Keratinocyte (primary cell): Measurements from ENCODE around the gene NRDC. TPM values are rescaled to one million over a fixed set of nuclear protein-coding genes. Genes with fewer than 3 reads are reported as not detected.

Experiments used
- DNase-seq: peaks from one replicate; pipeline ENCODE4 v3.0.0-alpha.2; 2011; ENCODE audit warnings: low read depth, missing footprints, low spot score
- FAIRE-seq: peaks from 2 replicates; lab custom pipeline; 2011; peaks lifted over from hg19 to GRCh38; lab: Jason Lieb, UNC
- H2AFZ ChIP-seq: 2 replicates; pipeline ENCODE4 v1.6.0; 2012; ENCODE audit warnings: low read length, control low read depth, inconsistent platforms; ENCODE audit not compliant: control insufficient read depth
- H3K27ac ChIP-seq: 2 replicates; pipeline ENCODE4 v1.5.1; 2011; ENCODE audit warnings: low read length; ENCODE audit not compliant: control insufficient read depth, insufficient read depth
- H3K27me3 ChIP-seq: 3 replicates; pipeline ENCODE4 v1.6.0; 2011; ENCODE audit warnings: low read length; ENCODE audit not compliant: control insufficient read depth, insufficient read depth; ENCODE audit errors: extremely low read depth
- H3K36me3 ChIP-seq, 2 experiments: 2 replicates in 1 of 2; 3 replicates in 1 of 2; pipeline ENCODE4 v1.5.1; 2011; ENCODE audit warnings: low read length in 2 of 2, mild to moderate bottlenecking in 1 of 2; ENCODE audit not compliant: control insufficient read depth in 2 of 2, insufficient read depth in 2 of 2; ENCODE audit errors: extremely low read depth in 1 of 2
- H3K4me1 ChIP-seq: 3 replicates; pipeline ENCODE4 v1.5.1; 2011; ENCODE audit warnings: low read length; ENCODE audit not compliant: control insufficient read depth, insufficient read depth; ENCODE audit errors: extremely low read depth
- H3K4me2 ChIP-seq: 3 replicates; pipeline ENCODE4 v1.6.0; 2011; ENCODE audit warnings: low read depth, low read length; ENCODE audit not compliant: control insufficient read depth, insufficient read depth; ENCODE audit errors: extremely low read depth
- H3K4me3 ChIP-seq, 3 experiments: fragments of 200-600 bp in 1 of 3; sonication (generic) in 1 of 3; 2 replicates in 2 of 3; 3 replicates in 1 of 3; pipeline ENCODE4 v1.5.1; 2011 to 2016; ENCODE audit warnings: low read length in 3 of 3, mild to moderate bottlenecking in 3 of 3, control low read depth in 2 of 3, inconsistent platforms in 1 of 3, low read depth in 1 of 3, mixed read lengths in 1 of 3, mixed run types in 1 of 3, moderate library complexity in 1 of 3; ENCODE audit not compliant: control insufficient read depth in 2 of 3, insufficient read depth in 2 of 3; ENCODE audit errors: extremely low read depth in 1 of 3
- H3K79me2 ChIP-seq: 2 replicates; pipeline ENCODE4 v1.6.0; 2012; ENCODE audit warnings: low read length; ENCODE audit not compliant: control insufficient read depth, insufficient read depth
- H3K9ac ChIP-seq: 3 replicates; pipeline ENCODE4 v1.6.0; 2011; ENCODE audit warnings: low read length; ENCODE audit not compliant: control insufficient read depth, insufficient read depth; ENCODE audit errors: extremely low read depth
- H3K9me1 ChIP-seq: 3 replicates; pipeline ENCODE4 v1.6.0; 2011; ENCODE audit warnings: low read length; ENCODE audit not compliant: control insufficient read depth, insufficient read depth; ENCODE audit errors: extremely low read depth
- H3K9me3 ChIP-seq: 2 replicates; pipeline ENCODE4 v1.5.1; 2012; ENCODE audit warnings: low read depth, low read length; ENCODE audit not compliant: control insufficient read depth
- H4K20me1 ChIP-seq: 3 replicates; pipeline ENCODE4 v1.6.0; 2011; ENCODE audit warnings: low read length; ENCODE audit not compliant: control insufficient read depth, insufficient read depth; ENCODE audit errors: extremely low read depth
- EZH2 ChIP-seq: IDR thresholded peaks from one replicate; pipeline ENCODE4 v1.6.1; 2012; ENCODE audit warnings: inconsistent platforms, mild to moderate bottlenecking, low read length, moderate library complexity
- dilution Hi-C: fragments of 300-500 bp; cut with MboI; formaldehyde crosslinking; loops from one replicate; pipeline ENCODE4 v1.7.0; 2020; ENCODE audit warnings: low sequenced_read_pairs; ENCODE audit not compliant: extremely low pct_ligation_motif_present
- polyA plus RNA-seq, 5 experiments: library from polyadenylated mRNA; depleted of rRNA in 3 of 5; stranded (reverse) in 3 of 5; stranded (forward) in 1 of 5; unstranded in 1 of 5; fragments of >200 nt; gene quantifications; 1 replicate in 1 of 5; 2 replicates in 3 of 5; 3 replicates in 1 of 5; pipeline versions ENCODE4 v1.2.1 to v1.2.3, GENCODE V29; 2011 to 2012; ENCODE audit warnings: missing spikeins in 2 of 5, low read depth in 1 of 5, low replicate concordance in 1 of 5
- TF ChIP-seq, protein P1 (sequence below), 3 experiments: IDR thresholded peaks in 1 of 3; conservative IDR thresholded peaks in 1 of 3; optimal IDR thresholded peaks in 1 of 3; 2 replicates in 2 of 3; 3 replicates in 1 of 3; pipeline versions ENCODE3 to v1.5.1; 2011; ENCODE audit warnings: low read length in 3 of 3, mild to moderate bottlenecking in 3 of 3, moderate library complexity in 2 of 3, control low read depth in 1 of 3, inconsistent platforms in 1 of 3; ENCODE audit not compliant: insufficient read depth in 2 of 3; ENCODE audit errors: extremely low read depth in 1 of 3

Gene NRDC
- polyA plus RNA-seq, 1 donor (not counting 4 experiments of a cell fraction or from before 2014, with no cell fraction given): 183 TPM

DNA sequence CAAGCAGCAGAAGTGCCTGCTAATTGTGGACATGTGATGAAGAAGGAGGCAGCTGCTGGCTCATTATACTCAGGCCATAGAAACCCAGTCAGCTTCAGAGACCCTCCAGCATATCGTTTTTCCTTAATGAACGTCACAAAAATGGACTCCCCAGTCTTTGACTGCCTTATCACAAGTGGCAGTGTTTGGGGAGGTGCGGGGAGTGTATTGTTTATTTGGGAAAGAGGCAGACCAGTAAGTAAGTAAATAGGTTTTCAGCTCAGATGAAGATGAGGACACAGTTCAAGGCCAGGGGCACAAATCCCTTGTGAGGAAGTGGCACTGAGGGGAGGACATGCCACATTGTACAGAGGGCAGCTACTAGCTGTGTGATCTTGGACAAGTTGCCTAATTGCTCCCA is 43.5 kb upstream of the NRDC start:
- H3K4me3 ChIP-seq: no peak overlapping the region
- no peaks in the 10 kb centered on the region for H3K27me3 ChIP-seq
- no peaks in the 10 kb centered on the region for H4K20me1 ChIP-seq
- peaks cover 20% of the 10 kb centered on the region for H3K4me1 ChIP-seq
- FAIRE-seq (no peak), DNase-seq (no peak)
- H3K9me3 ChIP-seq: no peaks in the 10 kb centered on the region
- H3K4me2 ChIP-seq: no peak overlapping the region
- no peak overlapping the region for H3K27ac ChIP-seq
- no peak overlapping the region for H2AFZ ChIP-seq
- H3K9me1 ChIP-seq: no peaks in the 10 kb centered on the region
- no peaks in the 10 kb centered on the region for H3K36me3 ChIP-seq
- dilution Hi-C loops: no loop called here
- no peaks in the 10 kb centered on the region for H3K79me2 ChIP-seq
- no peak for TF ChIP-seq EZH2
- TF ChIP-seq, protein P1, sequence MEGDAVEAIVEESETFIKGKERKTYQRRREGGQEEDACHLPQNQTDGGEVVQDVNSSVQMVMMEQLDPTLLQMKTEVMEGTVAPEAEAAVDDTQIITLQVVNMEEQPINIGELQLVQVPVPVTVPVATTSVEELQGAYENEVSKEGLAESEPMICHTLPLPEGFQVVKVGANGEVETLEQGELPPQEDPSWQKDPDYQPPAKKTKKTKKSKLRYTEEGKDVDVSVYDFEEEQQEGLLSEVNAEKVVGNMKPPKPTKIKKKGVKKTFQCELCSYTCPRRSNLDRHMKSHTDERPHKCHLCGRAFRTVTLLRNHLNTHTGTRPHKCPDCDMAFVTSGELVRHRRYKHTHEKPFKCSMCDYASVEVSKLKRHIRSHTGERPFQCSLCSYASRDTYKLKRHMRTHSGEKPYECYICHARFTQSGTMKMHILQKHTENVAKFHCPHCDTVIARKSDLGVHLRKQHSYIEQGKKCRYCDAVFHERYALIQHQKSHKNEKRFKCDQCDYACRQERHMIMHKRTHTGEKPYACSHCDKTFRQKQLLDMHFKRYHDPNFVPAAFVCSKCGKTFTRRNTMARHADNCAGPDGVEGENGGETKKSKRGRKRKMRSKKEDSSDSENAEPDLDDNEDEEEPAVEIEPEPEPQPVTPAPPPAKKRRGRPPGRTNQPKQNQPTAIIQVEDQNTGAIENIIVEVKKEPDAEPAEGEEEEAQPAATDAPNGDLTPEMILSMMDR (optimal IDR thresholded peaks at IDR 0.05 in 1 of 3, IDR thresholded peaks at IDR 0.05 in 1 of 3, conservative IDR thresholded peaks at IDR 0.05 in 1 of 3; ENCODE audit: extremely low read depth in 1 of 3, insufficient read depth in 2 of 3, low read length in 3 of 3): no peak
- no peak overlapping the region for H3K9ac ChIP-seq

DNA sequence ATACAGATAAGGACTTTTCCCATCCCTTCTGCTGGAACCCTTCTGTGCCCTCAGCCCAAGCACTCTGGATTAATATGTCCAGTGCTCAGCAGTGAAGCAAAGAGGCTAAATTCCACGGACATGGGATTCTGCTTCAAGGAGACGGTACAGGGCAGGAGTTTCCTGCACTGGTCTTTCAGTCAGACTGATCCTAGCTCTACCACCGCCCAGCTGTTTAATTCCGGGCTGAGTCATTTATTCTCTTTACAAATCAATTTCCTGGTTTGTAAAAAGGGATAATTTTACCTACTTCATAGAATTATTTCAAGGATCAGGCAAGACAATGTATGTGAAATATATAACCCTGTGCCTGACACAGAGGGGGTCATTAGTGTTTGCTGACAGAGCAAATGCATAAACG is 41.6 kb upstream of the NRDC start:
- Histone ChIP-seq H3K27ac (no peak overlapping the region), H3K36me3 (no peaks in the 10 kb centered on the region), H4K20me1 (no peaks in the 10 kb centered on the region), H3K9me1 (no peaks in the 10 kb centered on the region), H3K9ac (no peak overlapping the region), H3K9me3 (no peaks in the 10 kb centered on the region), H3K4me1 (peaks cover 19% of the 10 kb centered on the region), H3K4me3 (no peak overlapping the region), H3K4me2 (no peak overlapping the region), H2AFZ (no peak overlapping the region), H3K27me3 (no peaks in the 10 kb centered on the region), H3K79me2 (no peaks in the 10 kb centered on the region)
- dilution Hi-C loops: no loop called here
- TF ChIP-seq, protein P1 (optimal IDR thresholded peaks at IDR 0.05 in 1 of 3, IDR thresholded peaks at IDR 0.05 in 1 of 3, conservative IDR thresholded peaks at IDR 0.05 in 1 of 3; ENCODE audit: extremely low read depth in 1 of 3, insufficient read depth in 2 of 3, low read length in 3 of 3): no peak
- TF ChIP-seq EZH2: no peak
- no peak for DNase-seq
- FAIRE-seq: no peak
